GM18507 (cell line): Measurements from ENCODE around the gene OSBPL10.
A peak's percentile ranks its signal among the peaks of the same experiment; 100 is the strongest.

Experiments used
- DNase-seq: peaks from one replicate; pipeline ENCODE4 v3.0.0; 2011; ENCODE audit warnings: low read depth; ENCODE audit not compliant: insufficient read length; ENCODE audit errors: extremely low spot score
- FAIRE-seq: peaks from 2 replicates; lab custom pipeline; 2011; peaks lifted over from hg19 to GRCh38; lab: Jason Lieb, UNC

Gene OSBPL10

GRCh38 chr3:31966978-31967591 is 14.0 kb downstream of the OSBPL10 start:
- DNase-seq (no peak), FAIRE-seq (no peak)

- DNase-seq, result no peak
- no peak for FAIRE-seq
Observed at GRCh38 chr3:31962801-31963205, 18.3 kb downstream of the OSBPL10 start.

- FAIRE-seq, result peak; percentile 79
- DNase-seq, result peak; percentile 28
Observed at GRCh38 chr3:31960793-31961431, 20.1 kb downstream of the OSBPL10 start.

GRCh38 chr3:31959951-31960792 is 20.9 kb downstream of the OSBPL10 start:
- FAIRE-seq (peak; percentile 26), DNase-seq (no peak)

GRCh38 chr3:31959251-31959650 is 21.8 kb downstream of the OSBPL10 start:
- no peak for DNase-seq
- no peak for FAIRE-seq

- DNase-seq (no peak), FAIRE-seq (no peak)
Observed at GRCh38 chr3:31958701-31959152, 22.3 kb downstream of the OSBPL10 start.

GRCh38 chr3:31957106-31957505 is 24.0 kb downstream of the OSBPL10 start:
- no peak for FAIRE-seq
- DNase-seq, result no peak

- DNase-seq (no peak), FAIRE-seq (no peak)
Observed at GRCh38 chr3:31955581-31955980, 25.5 kb downstream of the OSBPL10 start.

GRCh38 chr3:31953636-31954035 is 27.4 kb downstream of the OSBPL10 start:
- no peak for FAIRE-seq
- no peak for DNase-seq

- no peak for FAIRE-seq
Observed at GRCh38 chr3:31953091-31953490, 28.0 kb downstream of the OSBPL10 start.

GRCh38 chr3:31952205-31952604 is 28.9 kb downstream of the OSBPL10 start:
- FAIRE-seq (peak; percentile 85), DNase-seq (peak; percentile 43)

More at GRCh38 chr3:31953091-31953490, 28.0 kb downstream of the OSBPL10 start:
- DNase-seq, result no peak

GRCh38 chr3:31948280-31948679 is 32.8 kb downstream of the OSBPL10 start:
- DNase-seq (no peak), FAIRE-seq (no peak)

- no peak for DNase-seq
Observed at GRCh38 chr3:31947671-31948091, 33.4 kb downstream of the OSBPL10 start.

GRCh38 chr3:31947162-31947561 is 33.9 kb downstream of the OSBPL10 start:
- DNase-seq (no peak), FAIRE-seq (no peak)

More at GRCh38 chr3:31947671-31948091, 33.4 kb downstream of the OSBPL10 start:
- FAIRE-seq, result no peak

- FAIRE-seq, result no peak
- DNase-seq, result no peak
Observed at GRCh38 chr3:31946484-31947081, 34.5 kb downstream of the OSBPL10 start.

GRCh38 chr3:31945738-31946052 is 35.4 kb downstream of the OSBPL10 start:
- FAIRE-seq, result no peak
- DNase-seq, result no peak

- FAIRE-seq (no peak), DNase-seq (no peak)
Observed at GRCh38 chr3:31943041-31943440, 38.0 kb downstream of the OSBPL10 start.

GRCh38 chr3:31942446-31942845 is 38.6 kb downstream of the OSBPL10 start:
- DNase-seq (no peak), FAIRE-seq (no peak)

GRCh38 chr3:31937225-31937624 is 43.8 kb downstream of the OSBPL10 start:
- no peak for FAIRE-seq
- DNase-seq, result no peak

GRCh38 chr3:31936420-31937060 is 44.5 kb downstream of the OSBPL10 start:
- no peak for DNase-seq
- no peak for FAIRE-seq
